ENCODE measurements around the gene NHLRC1. TPM values are rescaled to one million over a fixed set of nuclear protein-coding genes. Genes with fewer than 3 reads are reported as not detected.
A peak's percentile ranks its signal among the peaks of the same experiment; 100 is the strongest.

NHLRC1 gene
- 1 to 10 TPM in 1 of 2 donors, under 1 TPM in 1; 0.97 to 4.3 TPM for total RNA-seq
- polyA plus RNA-seq: 1 to 10 TPM; 1.5 to 2.9 TPM
- long read RNA-seq, donor 1, transcript NHLRC1-201 (1 exons, 2,248 nt): major isoform, 6 of 6 reads
- long read RNA-seq, donor 1, partial matches to known transcripts: 0 of 6 reads
- long read RNA-seq, donor 1, other reads (novel, unspliced or antisense): 0 of 6 reads
- long read RNA-seq, donor 2, partial matches to known transcripts: 0 of 1 reads
- long read RNA-seq, donor 2, other reads (novel, unspliced or antisense): 0 of 1 reads
- long read RNA-seq, donor 3, partial matches to known transcripts: 0 of 3 reads
- long read RNA-seq, donor 3, other reads (novel, unspliced or antisense): 0 of 3 reads
- long read RNA-seq, donor 4, partial matches to known transcripts: 0 of 2 reads
- long read RNA-seq, donor 4, other reads (novel, unspliced or antisense): 0 of 2 reads
- long read RNA-seq, donor 5, transcript NHLRC1-201 (1 exons, 2,248 nt): major isoform, 6 of 6 reads
- long read RNA-seq, donor 5, partial matches to known transcripts: 0 of 6 reads
- long read RNA-seq, donor 5, other reads (novel, unspliced or antisense): 0 of 6 reads

GRCh38 chr6:18122128-18123093 lies at the start of gene NHLRC1:
Gene NHLRC1, minus strand, starts transcription at chr6:18122677. Its CDS starts 71 bp downstream, at chr6:18122606.
- Histone ChIP-seq H3K36me3 (ENCODE audit: control insufficient read depth in 4 of 4, insufficient read depth in 4 of 4, low read length in 4 of 4) (no peaks in the 10 kb centered on the region), H3K9me3 (ENCODE audit: control insufficient read depth in 4 of 4, insufficient read depth in 3 of 4, low read length in 3 of 4) (no peaks in the 10 kb centered on the region), H3K4me1 (ENCODE audit: control insufficient read depth in 5 of 5, insufficient read depth in 5 of 5, low read length in 5 of 5) (peaks cover 0 to 6% (median 2%) of the 10 kb centered on the region in 5 donors), H3K27me3 (ENCODE audit: control insufficient read depth in 3 of 3, insufficient read depth in 3 of 3, low read length in 2 of 3) (no peaks in the 10 kb centered on the region), H3K9ac (ENCODE audit: insufficient read depth in 1 of 2, low read length in 2 of 2) (peak within 1 kb of the TSS in 1 of 2 donors; percentile 92), H3K27ac (ENCODE audit: low read depth in 1 of 2, low read length in 1 of 2) (peak within 1 kb of the TSS; percentile 26 to 41), H3K4me3 (peak within 1 kb of the TSS; percentile 45)
- TF ChIP-seq, protein P1, sequence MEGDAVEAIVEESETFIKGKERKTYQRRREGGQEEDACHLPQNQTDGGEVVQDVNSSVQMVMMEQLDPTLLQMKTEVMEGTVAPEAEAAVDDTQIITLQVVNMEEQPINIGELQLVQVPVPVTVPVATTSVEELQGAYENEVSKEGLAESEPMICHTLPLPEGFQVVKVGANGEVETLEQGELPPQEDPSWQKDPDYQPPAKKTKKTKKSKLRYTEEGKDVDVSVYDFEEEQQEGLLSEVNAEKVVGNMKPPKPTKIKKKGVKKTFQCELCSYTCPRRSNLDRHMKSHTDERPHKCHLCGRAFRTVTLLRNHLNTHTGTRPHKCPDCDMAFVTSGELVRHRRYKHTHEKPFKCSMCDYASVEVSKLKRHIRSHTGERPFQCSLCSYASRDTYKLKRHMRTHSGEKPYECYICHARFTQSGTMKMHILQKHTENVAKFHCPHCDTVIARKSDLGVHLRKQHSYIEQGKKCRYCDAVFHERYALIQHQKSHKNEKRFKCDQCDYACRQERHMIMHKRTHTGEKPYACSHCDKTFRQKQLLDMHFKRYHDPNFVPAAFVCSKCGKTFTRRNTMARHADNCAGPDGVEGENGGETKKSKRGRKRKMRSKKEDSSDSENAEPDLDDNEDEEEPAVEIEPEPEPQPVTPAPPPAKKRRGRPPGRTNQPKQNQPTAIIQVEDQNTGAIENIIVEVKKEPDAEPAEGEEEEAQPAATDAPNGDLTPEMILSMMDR (IDR thresholded peaks at IDR 0.05; ENCODE audit: control extremely low read depth, extremely low read depth): peak; percentile 79
- ATAC-seq (ENCODE audit: insufficient read depth, low FRiP score) (peak; percentile 98), DNase-seq (peak; percentile 88 to 92 (median 90))
- WGBS, 2 donors: 16 to 19% methylated on average over 79 to 82 of the region's 82 CpGs

DNA sequence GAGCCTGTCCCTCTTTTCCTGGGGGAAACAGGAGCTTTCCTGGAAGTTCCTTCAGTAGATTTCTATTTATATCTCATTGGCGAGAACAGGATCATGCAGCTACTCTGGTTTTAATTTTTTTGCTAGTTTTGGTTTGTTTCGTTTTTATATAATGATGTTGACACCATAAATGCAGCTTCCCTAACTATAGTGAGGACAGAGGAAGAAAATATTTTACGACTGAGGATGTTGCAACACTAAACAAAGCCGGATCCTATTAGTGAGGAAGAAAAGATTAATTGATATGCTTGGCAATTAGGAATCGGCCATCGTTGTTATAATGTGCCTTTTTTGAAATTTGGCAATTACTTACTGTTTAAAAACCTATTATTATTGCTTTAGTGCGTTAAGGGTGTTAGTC lies 49.4 kb upstream of the NHLRC1 start:
- ATAC-seq (ENCODE audit: insufficient read depth, low FRiP score) (no peak), DNase-seq (no peak)
- Histone ChIP-seq H3K27me3 (ENCODE audit: control insufficient read depth in 3 of 3, insufficient read depth in 3 of 3, low read length in 2 of 3) (no peaks in the 10 kb centered on the region), H3K4me1 (ENCODE audit: control insufficient read depth in 5 of 5, insufficient read depth in 5 of 5, low read length in 5 of 5) (peaks cover 0 to 1% (median 0%) of the 10 kb centered on the region in 5 donors), H3K36me3 (ENCODE audit: control insufficient read depth in 4 of 4, insufficient read depth in 4 of 4, low read length in 4 of 4) (peaks cover 10 to 33% (median 13%) of the 10 kb centered on the region in 4 donors), H3K27ac (ENCODE audit: low read depth in 1 of 2, low read length in 1 of 2) (peak overlapping the region in 1 of 2 donors; percentile 17), H3K4me3 (no peak overlapping the region), H3K9ac (ENCODE audit: insufficient read depth in 1 of 2, low read length in 2 of 2) (no peak overlapping the region), H3K9me3 (ENCODE audit: control insufficient read depth in 4 of 4, insufficient read depth in 3 of 4, low read length in 3 of 4) (peaks cover 0 to 8% (median 0%) of the 10 kb centered on the region in 4 donors)
- 41 to 70% methylated on average over 7 of the region's 7 CpGs for WGBS, 2 donors
- TF ChIP-seq, protein P1 (IDR thresholded peaks at IDR 0.05; ENCODE audit: control extremely low read depth, extremely low read depth): no peak

- DNase-seq (no peak), ATAC-seq (ENCODE audit: insufficient read depth, low FRiP score) (no peak)
- Histone ChIP-seq H3K36me3 (ENCODE audit: control insufficient read depth in 4 of 4, insufficient read depth in 4 of 4, low read length in 4 of 4) (peaks cover 13 to 37% (median 18%) of the 10 kb centered on the region in 4 donors), H3K4me1 (ENCODE audit: control insufficient read depth in 5 of 5, insufficient read depth in 5 of 5, low read length in 5 of 5) (peaks cover 0 to 1% (median 0%) of the 10 kb centered on the region in 5 donors), H3K9me3 (ENCODE audit: control insufficient read depth in 4 of 4, insufficient read depth in 3 of 4, low read length in 3 of 4) (peaks cover 0 to 8% (median 0%) of the 10 kb centered on the region in 4 donors), H3K27me3 (ENCODE audit: control insufficient read depth in 3 of 3, insufficient read depth in 3 of 3, low read length in 2 of 3) (no peaks in the 10 kb centered on the region), H3K9ac (ENCODE audit: insufficient read depth in 1 of 2, low read length in 2 of 2) (no peak overlapping the region), H3K27ac (ENCODE audit: low read depth in 1 of 2, low read length in 1 of 2) (no peak overlapping the region), H3K4me3 (no peak overlapping the region)
- TF ChIP-seq, protein P1 (IDR thresholded peaks at IDR 0.05; ENCODE audit: control extremely low read depth, extremely low read depth): no peak
- 97 to 100% methylated on average over 3 of the region's 3 CpGs for WGBS, 2 donors
Measured at GRCh38 chr6:18168264-18168663, 45.8 kb upstream of the NHLRC1 start.

All from lung (tissue), 16 donors.